Neural cell (in vitro differentiated cells): ENCODE data around the gene PRSS21. TPM values are rescaled to one million over a fixed set of nuclear protein-coding genes. Genes with fewer than 3 reads are reported as not detected.

Experiments
- H2AFZ ChIP-seq: fragments of 200-600, 300-800 bp; sonication (generic), shearing (Covaris generic); 2 replicates; pipeline ENCODE4 v1.6.0; 2014; ENCODE audit warnings: low read depth, mild to moderate bottlenecking, antibody characterized with exemption, low read length, moderate library complexity
- H3F3A ChIP-seq: fragments of 200-600 bp; shearing (Covaris generic); 2 replicates; pipeline ENCODE4 v1.6.1; 2016; ENCODE audit warnings: mild to moderate bottlenecking, moderate library complexity, mixed read lengths, antibody characterized with exemption, low read length; ENCODE audit not compliant: insufficient read depth, poor library complexity, severe bottlenecking
- H3K27ac ChIP-seq: fragments of 200-600, 300-800 bp; sonication (generic), shearing (Covaris generic); 2 replicates; pipeline ENCODE4 v1.5.1; 2014; ENCODE audit warnings: mild to moderate bottlenecking, low read length, moderate library complexity
- H3K27me3 ChIP-seq: fragments of 300-800, 200-600 bp; sonication (generic), shearing (Covaris generic); 2 replicates; pipeline ENCODE4 v1.6.0; 2014; ENCODE audit warnings: mild to moderate bottlenecking, low read depth, low read length, moderate library complexity; ENCODE audit not compliant: insufficient read depth
- H3K36me3 ChIP-seq: fragments of 300-800, 200-600 bp; sonication (generic), shearing (Covaris generic); 2 replicates; pipeline ENCODE4 v1.5.1; 2014; ENCODE audit warnings: mild to moderate bottlenecking, antibody characterized with exemption, low read length, moderate library complexity; ENCODE audit not compliant: insufficient read depth
- H3K4me2 ChIP-seq: fragments of 300-800, 200-600 bp; sonication (generic), shearing (Covaris generic); 2 replicates; pipeline ENCODE4 v1.6.0; 2014; ENCODE audit warnings: mild to moderate bottlenecking, low read length
- H3K4me3 ChIP-seq: fragments of 300-800, 200-600 bp; sonication (generic), shearing (Covaris generic); 2 replicates; pipeline ENCODE4 v1.5.1; 2014; ENCODE audit warnings: mild to moderate bottlenecking, low read length, moderate library complexity
- H3K79me2 ChIP-seq: fragments of 200-600 bp; shearing (Covaris generic); replicated peaks from 2 replicates; pipeline ENCODE4 v1.6.0; 2014; ENCODE audit warnings: mild to moderate bottlenecking, low read length, moderate library complexity; ENCODE audit not compliant: insufficient read depth
- H3K9ac ChIP-seq: fragments of 300-800, 200-600 bp; sonication (generic), shearing (Covaris generic); 2 replicates; pipeline ENCODE4 v1.6.1; 2016; ENCODE audit warnings: mild to moderate bottlenecking, low read length, mixed read lengths
- H3K9me2 ChIP-seq: fragments of 200-600 bp; shearing (Covaris generic); 2 replicates; pipeline ENCODE4 v1.6.1; 2016; ENCODE audit warnings: mild to moderate bottlenecking, low read length, mixed read lengths; ENCODE audit not compliant: insufficient read depth
- H3K9me3 ChIP-seq: fragments of 200-600, 300-800 bp; sonication (generic), shearing (Covaris generic); 2 replicates; pipeline ENCODE4 v1.6.1; 2016; ENCODE audit warnings: mild to moderate bottlenecking, mixed run types, low read length, moderate library complexity, mixed read lengths
- H4K20me1 ChIP-seq: fragments of 200-600 bp; shearing (Covaris generic); 2 replicates; pipeline ENCODE4 v1.6.1; 2016; ENCODE audit warnings: mild to moderate bottlenecking, mixed run types; ENCODE audit not compliant: insufficient read depth
- EP300 ChIP-seq: fragments of 450-650 bp; conservative IDR thresholded peaks from 2 replicates; pipeline ENCODE4 v1.6.1; 2014; ENCODE audit warnings: antibody characterized with exemption, mild to moderate bottlenecking, moderate library complexity; ENCODE audit not compliant: poor library complexity, severe bottlenecking
- EZH2 ChIP-seq: fragments of 200-600, 300-800 bp; shearing (Covaris generic), sonication (generic); IDR thresholded peaks from 2 replicates; pipeline ENCODE4 v1.6.1; 2014; ENCODE audit warnings: antibody characterized with exemption, low read length, borderline replicate concordance, mild to moderate bottlenecking; ENCODE audit not compliant: insufficient read depth, poor library complexity, severe bottlenecking
- MXI1 ChIP-seq: fragments of 450-650 bp; conservative IDR thresholded peaks from 2 replicates; pipeline ENCODE4 v1.6.1; 2014; ENCODE audit warnings: antibody characterized with exemption, mild to moderate bottlenecking; ENCODE audit not compliant: poor library complexity, severe bottlenecking
- POLR2AphosphoS5 ChIP-seq: IDR thresholded peaks from 2 replicates; pipeline ENCODE4 v1.6.1; 2012
- RAD21 ChIP-seq: fragments of 450-650 bp; conservative IDR thresholded peaks from 2 replicates; pipeline ENCODE4 v1.6.1; 2014; ENCODE audit warnings: antibody characterized with exemption, mild to moderate bottlenecking, moderate library complexity
- SMC3 ChIP-seq: fragments of 450-650 bp; conservative IDR thresholded peaks from 2 replicates; pipeline ENCODE4 v1.6.1; 2014; ENCODE audit warnings: antibody characterized with exemption, mild to moderate bottlenecking, moderate library complexity; ENCODE audit not compliant: poor library complexity
- TAF1 ChIP-seq: IDR thresholded peaks from 2 replicates; pipeline ENCODE4 v1.6.1; 2012; ENCODE audit warnings: low read depth
- polyA plus RNA-seq: library from polyadenylated mRNA; depleted of rRNA; stranded (reverse); fragments of >200 nt; gene quantifications from 2 replicates; pipeline ENCODE4 v1.2.3, GENCODE V29; 2014
- TF ChIP-seq, protein P1 (sequence below): IDR thresholded peaks from 2 replicates; pipeline ENCODE4 v1.6.1; 2012; ENCODE audit warnings: borderline replicate concordance
- TF ChIP-seq, protein P2 (sequence below): fragments of 450-650 bp; IDR thresholded peaks from 2 replicates; pipeline ENCODE4 v1.5.1; 2014; ENCODE audit warnings: antibody characterized with exemption, mild to moderate bottlenecking, moderate library complexity; ENCODE audit not compliant: poor library complexity, severe bottlenecking

PRSS21 gene
- polyA plus RNA-seq, 1 donor from 2014 or later, result not detected

DNA sequence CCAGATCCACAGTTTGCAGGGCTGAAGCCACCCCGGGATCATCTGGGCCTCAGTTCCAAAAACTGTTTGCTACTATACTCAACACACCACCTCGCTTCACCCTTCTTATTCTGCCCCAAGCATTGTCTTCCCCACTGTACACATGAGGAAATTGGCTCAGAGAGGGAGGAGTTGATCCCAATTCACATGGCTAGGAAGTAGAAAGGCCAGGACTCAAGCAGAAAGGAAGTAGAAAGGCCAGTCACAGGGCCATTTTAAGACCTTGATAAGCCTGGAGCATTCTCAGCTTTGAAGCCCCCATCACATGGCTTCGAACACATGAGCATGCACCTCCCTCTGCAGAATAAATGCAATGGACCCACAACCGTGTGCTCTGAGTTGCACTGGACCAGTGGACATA is 48.6 kb downstream of the PRSS21 start:
- Histone ChIP-seq H2AFZ (no peak overlapping the region), H3K9me3 (no peaks in the 10 kb centered on the region), H3K79me2 (no peaks in the 10 kb centered on the region), H3K4me2 (no peak overlapping the region), H3K36me3 (no peaks in the 10 kb centered on the region), H3K4me3 (no peak overlapping the region), H3F3A (no peaks in the 10 kb centered on the region), H4K20me1 (no peaks in the 10 kb centered on the region), H3K27ac (no peak overlapping the region), H3K9ac (no peak overlapping the region), H3K27me3 (peaks cover 19% of the 10 kb centered on the region), H3K9me2 (no peaks in the 10 kb centered on the region)
- TF ChIP-seq RAD21 (no peak), MXI1 (no peak), EP300 (no peak)
- TF ChIP-seq, protein P1, sequence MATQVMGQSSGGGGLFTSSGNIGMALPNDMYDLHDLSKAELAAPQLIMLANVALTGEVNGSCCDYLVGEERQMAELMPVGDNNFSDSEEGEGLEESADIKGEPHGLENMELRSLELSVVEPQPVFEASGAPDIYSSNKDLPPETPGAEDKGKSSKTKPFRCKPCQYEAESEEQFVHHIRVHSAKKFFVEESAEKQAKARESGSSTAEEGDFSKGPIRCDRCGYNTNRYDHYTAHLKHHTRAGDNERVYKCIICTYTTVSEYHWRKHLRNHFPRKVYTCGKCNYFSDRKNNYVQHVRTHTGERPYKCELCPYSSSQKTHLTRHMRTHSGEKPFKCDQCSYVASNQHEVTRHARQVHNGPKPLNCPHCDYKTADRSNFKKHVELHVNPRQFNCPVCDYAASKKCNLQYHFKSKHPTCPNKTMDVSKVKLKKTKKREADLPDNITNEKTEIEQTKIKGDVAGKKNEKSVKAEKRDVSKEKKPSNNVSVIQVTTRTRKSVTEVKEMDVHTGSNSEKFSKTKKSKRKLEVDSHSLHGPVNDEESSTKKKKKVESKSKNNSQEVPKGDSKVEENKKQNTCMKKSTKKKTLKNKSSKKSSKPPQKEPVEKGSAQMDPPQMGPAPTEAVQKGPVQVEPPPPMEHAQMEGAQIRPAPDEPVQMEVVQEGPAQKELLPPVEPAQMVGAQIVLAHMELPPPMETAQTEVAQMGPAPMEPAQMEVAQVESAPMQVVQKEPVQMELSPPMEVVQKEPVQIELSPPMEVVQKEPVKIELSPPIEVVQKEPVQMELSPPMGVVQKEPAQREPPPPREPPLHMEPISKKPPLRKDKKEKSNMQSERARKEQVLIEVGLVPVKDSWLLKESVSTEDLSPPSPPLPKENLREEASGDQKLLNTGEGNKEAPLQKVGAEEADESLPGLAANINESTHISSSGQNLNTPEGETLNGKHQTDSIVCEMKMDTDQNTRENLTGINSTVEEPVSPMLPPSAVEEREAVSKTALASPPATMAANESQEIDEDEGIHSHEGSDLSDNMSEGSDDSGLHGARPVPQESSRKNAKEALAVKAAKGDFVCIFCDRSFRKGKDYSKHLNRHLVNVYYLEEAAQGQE, result no peak

DNA sequence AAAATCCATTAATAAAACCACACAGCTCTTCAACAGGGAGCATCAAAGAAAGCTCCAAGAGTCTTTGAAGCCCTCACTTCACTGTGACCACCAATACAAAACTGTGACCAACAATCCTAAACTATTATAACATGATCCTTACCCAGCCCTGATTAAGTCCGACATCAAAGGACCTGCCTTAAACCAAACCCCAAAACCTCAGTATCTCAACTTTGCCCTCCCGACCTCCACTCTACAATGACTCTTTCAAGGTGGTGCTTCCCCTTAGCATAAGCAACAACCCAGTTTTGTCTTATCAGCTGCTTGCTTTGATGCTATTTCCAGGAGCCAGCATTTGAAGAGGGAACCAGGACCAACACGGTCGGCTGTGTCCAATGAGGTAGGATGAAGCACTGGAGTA is 49.4 kb downstream of the PRSS21 start:
- Histone ChIP-seq H3K9me2 (no peaks in the 10 kb centered on the region), H3K36me3 (no peaks in the 10 kb centered on the region), H3K27ac (no peak overlapping the region), H4K20me1 (no peaks in the 10 kb centered on the region), H3K79me2 (no peaks in the 10 kb centered on the region), H3K9me3 (no peaks in the 10 kb centered on the region), H3F3A (no peaks in the 10 kb centered on the region), H2AFZ (no peak overlapping the region), H3K9ac (no peak overlapping the region), H3K4me2 (no peak overlapping the region), H3K27me3 (peaks cover 21% of the 10 kb centered on the region), H3K4me3 (no peak overlapping the region)
- TF ChIP-seq EP300, result no peak
- TF ChIP-seq EZH2, result no peak
- TF ChIP-seq, protein P2, sequence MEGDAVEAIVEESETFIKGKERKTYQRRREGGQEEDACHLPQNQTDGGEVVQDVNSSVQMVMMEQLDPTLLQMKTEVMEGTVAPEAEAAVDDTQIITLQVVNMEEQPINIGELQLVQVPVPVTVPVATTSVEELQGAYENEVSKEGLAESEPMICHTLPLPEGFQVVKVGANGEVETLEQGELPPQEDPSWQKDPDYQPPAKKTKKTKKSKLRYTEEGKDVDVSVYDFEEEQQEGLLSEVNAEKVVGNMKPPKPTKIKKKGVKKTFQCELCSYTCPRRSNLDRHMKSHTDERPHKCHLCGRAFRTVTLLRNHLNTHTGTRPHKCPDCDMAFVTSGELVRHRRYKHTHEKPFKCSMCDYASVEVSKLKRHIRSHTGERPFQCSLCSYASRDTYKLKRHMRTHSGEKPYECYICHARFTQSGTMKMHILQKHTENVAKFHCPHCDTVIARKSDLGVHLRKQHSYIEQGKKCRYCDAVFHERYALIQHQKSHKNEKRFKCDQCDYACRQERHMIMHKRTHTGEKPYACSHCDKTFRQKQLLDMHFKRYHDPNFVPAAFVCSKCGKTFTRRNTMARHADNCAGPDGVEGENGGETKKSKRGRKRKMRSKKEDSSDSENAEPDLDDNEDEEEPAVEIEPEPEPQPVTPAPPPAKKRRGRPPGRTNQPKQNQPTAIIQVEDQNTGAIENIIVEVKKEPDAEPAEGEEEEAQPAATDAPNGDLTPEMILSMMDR, result no peak
- no peak for TF ChIP-seq TAF1
- TF ChIP-seq, protein P1, result no peak
- TF ChIP-seq SMC3, result no peak
- no peak for TF ChIP-seq RAD21
- TF ChIP-seq MXI1, result no peak
- TF ChIP-seq POLR2AphosphoS5, result no peak
